K562 (cell line): ENCODE data around the gene LOXHD1. TPM values are rescaled to one million over a fixed set of nuclear protein-coding genes. Genes with fewer than 3 reads are reported as not detected.

Experiments used
- BRD4 ChIP-seq: fragments of 200-600 bp; sonication (generic); IDR thresholded peaks from 2 replicates; pipeline ENCODE4 v1.6.1; 2017; ENCODE audit warnings: inconsistent platforms
- CCAR2 ChIP-seq: fragments of 200-400 bp; formaldehyde crosslinking; IDR thresholded peaks from 2 replicates; pipeline ENCODE4 v1.6.1; 2017; ENCODE audit warnings: mild to moderate bottlenecking, low read depth, low read length
- CREB1 ChIP-seq, 2 experiments: sonication (generic) in 1 of 2; formaldehyde crosslinking in 1 of 2; IDR thresholded peaks; 2 replicates each; pipeline versions ENCODE4 v1.6.1 to v1.8.0; 2012 to 2022; ENCODE audit warnings: inconsistent platforms in 1 of 2, mild to moderate bottlenecking in 1 of 2, missing genetic modification reagents in 1 of 2, moderate library complexity in 1 of 2
- DMBX1 ChIP-seq: fragments of 250-450 bp; sonication (Bioruptor Pico); IDR thresholded peaks from 2 replicates; pipeline ENCODE4 v1.8.0; 2022; ENCODE audit warnings: inconsistent platforms, mild to moderate bottlenecking, moderate library complexity, borderline replicate concordance
- HDAC8 ChIP-seq: fragments of 450-650 bp; IDR thresholded peaks from 2 replicates; pipeline ENCODE4 v1.6.1; 2016; ENCODE audit warnings: mild to moderate bottlenecking, missing genetic modification characterization, moderate library complexity, missing compliant biosample characterization
- KDM5B ChIP-seq: fragments of 200-600 bp; sonication (generic); IDR thresholded peaks from 2 replicates; pipeline ENCODE4 v1.6.1; 2012; ENCODE audit warnings: low read depth, mild to moderate bottlenecking, moderate library complexity, low read length, control low read depth, inconsistent platforms; ENCODE audit not compliant: insufficient replicate concordance
- MTA3 ChIP-seq: fragments of 450-650 bp; formaldehyde crosslinking; IDR thresholded peaks from 2 replicates; pipeline ENCODE4 v1.6.1; 2017; ENCODE audit warnings: mild to moderate bottlenecking, borderline replicate concordance
- RBM39 ChIP-seq: fragments of 200-400 bp; formaldehyde crosslinking; optimal IDR thresholded peaks from 2 replicates; pipeline ENCODE3; 2018; ENCODE audit warnings: low read depth, low read length
- SPI1 ChIP-seq: IDR thresholded peaks from 2 replicates; pipeline ENCODE4 v1.6.1; 2011; ENCODE audit warnings: low read depth, low read length, control low read depth, borderline replicate concordance
- YY1 ChIP-seq, 3 experiments: IDR thresholded peaks; 2 replicates each; pipeline ENCODE4 v1.6.1; 2011; ENCODE audit warnings: low read length in 2 of 3, mild to moderate bottlenecking in 2 of 3, moderate library complexity in 2 of 3, borderline replicate concordance in 1 of 3, control low read depth in 1 of 3, low read depth in 1 of 3; ENCODE audit not compliant: insufficient read depth in 3 of 3, insufficient replicate concordance in 2 of 3, control insufficient read depth in 1 of 3, insufficient read length in 1 of 3; ENCODE audit errors: extremely low read depth in 1 of 3
- ZNF830 ChIP-seq: fragments of 250-450 bp; sonication (Bioruptor Pico); IDR thresholded peaks from 2 replicates; pipeline ENCODE4 v1.5.0; 2021; ENCODE audit warnings: mild to moderate bottlenecking
- polyA plus RNA-seq, 8 experiments: library from polyadenylated mRNA; depleted of rRNA in 4 of 8; stranded (reverse) in 5 of 8; unstranded in 3 of 8; fragments of >200 nt; fragmentation: Nextera tagmentation in 2 of 8; fragmentation: Illumina TruSeq in 1 of 8; extraction: Ambion mirVana in 2 of 8; extraction: Trizol in 1 of 8; gene quantifications; 2 replicates each; pipeline versions ENCODE4 v1.2.1 to v1.2.3, GENCODE V29; 2011 to 2014; ENCODE audit warnings: inconsistent platforms in 1 of 8, missing spikeins in 1 of 8
- total RNA-seq, 7 experiments: library from RNA; depleted of rRNA in 6 of 7; stranded (reverse); fragments of >200 nt in 6 of 7; fragmentation: Illumina TruSeq in 2 of 7; extraction: Trizol in 2 of 7; gene quantifications; 2 replicates each; pipeline versions ENCODE4 v1.2.1 to v1.2.3, GENCODE V29; 2011 to 2021; ENCODE audit warnings: low replicate concordance in 1 of 7
- TF ChIP-seq, protein P1 (sequence below): fragments of 250-450 bp; sonication (Bioruptor Pico); IDR thresholded peaks from 2 replicates; pipeline ENCODE4 v1.8.0; 2022; ENCODE audit warnings: inconsistent platforms
- TF ChIP-seq, protein P2 (sequence below): sonication (generic); formaldehyde crosslinking; IDR thresholded peaks from 2 replicates; pipeline ENCODE4 v1.8.0; 2022; ENCODE audit warnings: missing genetic modification reagents, mild to moderate bottlenecking, borderline replicate concordance

The LOXHD1 gene
- total and polyA plus RNA-seq, 9 of the 15 experiments (the other 6 are each of a cell fraction or from before 2014, with no cell fraction given): not detected

DNA sequence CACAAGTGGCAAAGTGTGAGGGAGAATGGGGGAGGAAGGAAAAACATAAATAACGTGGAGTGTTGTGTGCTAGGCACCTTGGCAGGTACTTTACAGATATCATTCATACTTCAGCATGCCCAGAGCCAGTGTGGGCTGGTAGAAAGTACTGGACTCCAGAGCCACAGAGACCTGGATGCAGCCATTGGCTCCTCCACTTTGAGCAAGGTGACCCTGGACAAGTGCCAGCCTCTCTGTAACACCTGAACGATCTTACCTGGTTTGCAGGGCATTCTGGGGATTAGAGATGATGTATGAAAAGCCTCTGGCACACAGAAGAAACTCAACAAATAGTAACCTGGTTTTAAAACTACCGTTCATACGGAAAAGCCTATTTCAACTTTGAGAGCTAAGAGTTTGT is 6.3 kb downstream of the LOXHD1 start (continued):
- TF ChIP-seq HDAC8 (tag) (no peak), SPI1 (no peak), RBM39 (no peak), YY1 (IDR thresholded peaks at IDR 0.05; ENCODE audit: borderline replicate concordance in 1 of 3, control insufficient read depth in 1 of 3, extremely low read depth in 1 of 3, insufficient read depth in 3 of 3, insufficient read length in 1 of 3, insufficient replicate concordance in 2 of 3, low read depth in 1 of 3, low read length in 2 of 3) (no peak), CREB1 (IDR thresholded peaks at IDR 0.05) (no peak), CREB1 (CRISPR knock-in tag; IDR thresholded peaks at IDR 0.05) (no peak), ZNF830 (CRISPR knock-in tag) (no peak), KDM5B (no peak), MTA3 (no peak), CCAR2 (no peak), DMBX1 (CRISPR knock-in tag) (no peak), BRD4 (no peak)
- TF ChIP-seq, protein P1, sequence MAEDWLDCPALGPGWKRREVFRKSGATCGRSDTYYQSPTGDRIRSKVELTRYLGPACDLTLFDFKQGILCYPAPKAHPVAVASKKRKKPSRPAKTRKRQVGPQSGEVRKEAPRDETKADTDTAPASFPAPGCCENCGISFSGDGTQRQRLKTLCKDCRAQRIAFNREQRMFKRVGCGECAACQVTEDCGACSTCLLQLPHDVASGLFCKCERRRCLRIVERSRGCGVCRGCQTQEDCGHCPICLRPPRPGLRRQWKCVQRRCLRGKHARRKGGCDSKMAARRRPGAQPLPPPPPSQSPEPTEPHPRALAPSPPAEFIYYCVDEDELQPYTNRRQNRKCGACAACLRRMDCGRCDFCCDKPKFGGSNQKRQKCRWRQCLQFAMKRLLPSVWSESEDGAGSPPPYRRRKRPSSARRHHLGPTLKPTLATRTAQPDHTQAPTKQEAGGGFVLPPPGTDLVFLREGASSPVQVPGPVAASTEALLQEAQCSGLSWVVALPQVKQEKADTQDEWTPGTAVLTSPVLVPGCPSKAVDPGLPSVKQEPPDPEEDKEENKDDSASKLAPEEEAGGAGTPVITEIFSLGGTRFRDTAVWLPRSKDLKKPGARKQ: no peak
- TF ChIP-seq, protein P2, sequence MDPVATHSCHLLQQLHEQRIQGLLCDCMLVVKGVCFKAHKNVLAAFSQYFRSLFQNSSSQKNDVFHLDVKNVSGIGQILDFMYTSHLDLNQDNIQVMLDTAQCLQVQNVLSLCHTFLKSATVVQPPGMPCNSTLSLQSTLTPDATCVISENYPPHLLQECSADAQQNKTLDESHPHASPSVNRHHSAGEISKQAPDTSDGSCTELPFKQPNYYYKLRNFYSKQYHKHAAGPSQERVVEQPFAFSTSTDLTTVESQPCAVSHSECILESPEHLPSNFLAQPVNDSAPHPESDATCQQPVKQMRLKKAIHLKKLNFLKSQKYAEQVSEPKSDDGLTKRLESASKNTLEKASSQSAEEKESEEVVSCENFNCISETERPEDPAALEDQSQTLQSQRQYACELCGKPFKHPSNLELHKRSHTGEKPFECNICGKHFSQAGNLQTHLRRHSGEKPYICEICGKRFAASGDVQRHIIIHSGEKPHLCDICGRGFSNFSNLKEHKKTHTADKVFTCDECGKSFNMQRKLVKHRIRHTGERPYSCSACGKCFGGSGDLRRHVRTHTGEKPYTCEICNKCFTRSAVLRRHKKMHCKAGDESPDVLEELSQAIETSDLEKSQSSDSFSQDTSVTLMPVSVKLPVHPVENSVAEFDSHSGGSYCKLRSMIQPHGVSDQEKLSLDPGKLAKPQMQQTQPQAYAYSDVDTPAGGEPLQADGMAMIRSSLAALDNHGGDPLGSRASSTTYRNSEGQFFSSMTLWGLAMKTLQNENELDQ: no peak
